GM12878 (cell line): ENCODE results near the gene NHERF2. TPM values are rescaled to one million over a fixed set of nuclear protein-coding genes. Genes with fewer than 3 reads are reported as not detected.

Source experiments
- ATAC-seq: fragments of 200-7000 bp; cut with Tn5 transposase; 3 replicates; pipeline ENCODE4 v1.9.1; 2020; ENCODE audit warnings: mild to moderate bottlenecking, moderate library complexity
- BruUV-seq: library from RNA; stranded (reverse); fragments of 400-500 nt; replicated peaks from 2 replicates; lab custom pipeline; 2021; lab: Mats Ljungman, UMichigan
- CTCF ChIA-PET: fragments of 300-600 bp; sonication (Branson Sonifier 250); formaldehyde crosslinking; extraction: SDS; loops from one replicate; lab custom pipeline; 2021; ENCODE audit warnings: inconsistent platforms; lab: Yijun Ruan, JAX
- POLR2A ChIA-PET: fragments of 350-600 bp; formaldehyde crosslinking; extraction: SDS; loops from one replicate; lab custom pipeline; 2021; ENCODE audit warnings: inconsistent platforms; lab: Charles Lee
- RAD21 ChIA-PET: fragments of 300-600 bp; sonication (Branson Sonifier 250); formaldehyde crosslinking; loops from one replicate; lab custom pipeline; 2023; ENCODE audit warnings: antibody characterized with exemption; ENCODE audit not compliant: unreplicated experiment; lab: Charles Lee
- SMC1A ChIA-PET: fragments of 300-600 bp; sonication (Branson Sonifier 250); formaldehyde crosslinking; loops from one replicate; lab custom pipeline; 2023; ENCODE audit not compliant: unreplicated experiment, uncharacterized antibody; lab: Charles Lee
- DNase-seq: peaks from one replicate; pipeline ENCODE4 v3.0.0-alpha.2; 2011; ENCODE audit warnings: low read depth, low spot score
- FAIRE-seq: peaks from 3 replicates; lab custom pipeline; 2011; peaks lifted over from hg19 to GRCh38; lab: Jason Lieb, UNC
- H2AFZ ChIP-seq: 2 replicates; pipeline ENCODE4 v1.6.0; 2011; ENCODE audit warnings: low read depth, low read length, control low read depth; ENCODE audit not compliant: control insufficient read depth
- H3K27ac ChIP-seq: 2 replicates; pipeline ENCODE4 v1.5.1; 2011; ENCODE audit warnings: control low read depth; ENCODE audit not compliant: control insufficient read depth, insufficient read depth
- H3K27me3 ChIP-seq, 2 experiments: replicated peaks in 1 of 2; 2 replicates each; pipeline versions ENCODE4 v1.6.0 to v1.6.1; 2011; ENCODE audit warnings: low read length in 1 of 2; ENCODE audit not compliant: control insufficient read depth in 2 of 2, insufficient read depth in 2 of 2
- H3K36me3 ChIP-seq, 2 experiments: 2 replicates each; pipeline ENCODE4 v1.5.1; 2011; ENCODE audit warnings: low read length in 1 of 2; ENCODE audit not compliant: control insufficient read depth in 2 of 2, insufficient read depth in 2 of 2
- H3K4me1 ChIP-seq: 2 replicates; pipeline ENCODE4 v1.6.1; 2011; ENCODE audit warnings: mild to moderate bottlenecking, low read length, moderate library complexity, mixed read lengths; ENCODE audit not compliant: control insufficient read depth, insufficient read depth
- H3K4me2 ChIP-seq: 2 replicates; pipeline ENCODE4 v1.6.0; 2011; ENCODE audit warnings: control low read depth; ENCODE audit not compliant: control insufficient read depth, insufficient read depth
- H3K4me3 ChIP-seq: fragments of 200-600 bp; sonication (generic); 2 replicates; pipeline ENCODE4 v1.5.1; 2016
- H3K79me2 ChIP-seq: 2 replicates; pipeline ENCODE4 v1.6.0; 2011; ENCODE audit warnings: low read length; ENCODE audit not compliant: control insufficient read depth, insufficient read depth
- H3K9ac ChIP-seq: 2 replicates; pipeline ENCODE4 v1.8.0; 2011; ENCODE audit warnings: low read length, control low read depth, mixed read lengths; ENCODE audit not compliant: control insufficient read depth, insufficient read depth
- H3K9me3 ChIP-seq: replicated peaks from 3 replicates; pipeline ENCODE4 v1.5.1; 2011; ENCODE audit warnings: mild to moderate bottlenecking, low read length; ENCODE audit not compliant: control insufficient read depth, insufficient read depth
- H4K20me1 ChIP-seq: 2 replicates; pipeline ENCODE4 v1.6.0; 2011; ENCODE audit not compliant: control insufficient read depth, insufficient read depth
- BHLHE40 ChIP-seq, 2 experiments: fragments of 450-650 bp in 1 of 2; IDR thresholded peaks; 2 replicates each; pipeline ENCODE4 v1.6.1; 2011 to 2017; ENCODE audit warnings: low read depth in 2 of 2, borderline replicate concordance in 1 of 2, improper control_type of control experiment in 1 of 2, low read length in 1 of 2, mild to moderate bottlenecking in 1 of 2
- FOXK2 ChIP-seq: fragments of 450-650 bp; IDR thresholded peaks from 2 replicates; pipeline ENCODE4 v1.6.1; 2017; ENCODE audit warnings: mild to moderate bottlenecking, moderate library complexity
- HSF1 ChIP-seq: fragments of 150-350 bp; IDR thresholded peaks from 2 replicates; pipeline ENCODE4 v1.6.1; 2014; ENCODE audit warnings: mild to moderate bottlenecking, low read depth, low read length
- POLR2A ChIP-seq: IDR thresholded peaks from 2 replicates; pipeline ENCODE4 v1.6.1; 2011; ENCODE audit warnings: low read depth, mild to moderate bottlenecking, low read length
- WGBS: methylation state at CpG from one replicate; pipeline ENCODE4 v1.1.6; 2016; ENCODE audit warnings: low lambda C conversion rate; ENCODE audit not compliant: insufficient replicate concordance, insufficient coverage; ENCODE audit errors: missing lambda C conversion rate; 5-methylcytosine and 5-hydroxymethylcytosine counted together
- in situ Hi-C: fragments of 300-500 bp; cut with MboI; formaldehyde crosslinking; loops from 9 replicates; pipeline ENCODE4 v1.14.3; 2018; ENCODE audit warnings: mixed read lengths
- intact Hi-C: fragments of 100-400 bp; cut with micrococcal nuclease; formaldehyde crosslinking; loops from one replicate; pipeline ENCODE4 v1.14.2; 2022; ENCODE audit not compliant: unreplicated experiment
- polyA plus RNA-seq, 11 experiments: library from polyadenylated mRNA; depleted of rRNA in 4 of 11; unstranded in 6 of 11; stranded (reverse) in 5 of 11; fragments of >200 nt; fragmentation: Nextera tagmentation in 4 of 11; fragmentation: Illumina TruSeq in 1 of 11; extraction: Ambion mirVana in 4 of 11; extraction: Trizol in 1 of 11; gene quantifications; 1 replicate in 1 of 11; 2 replicates in 10 of 11; pipeline versions ENCODE4 v1.2.1 to v1.2.3, GENCODE V29; 2011 to 2016; ENCODE audit warnings: inconsistent platforms in 2 of 11, missing spikeins in 2 of 11, low read depth in 1 of 11
- total RNA-seq, 4 experiments: library from RNA; depleted of rRNA in 3 of 4; stranded (reverse); fragments of >200 nt in 3 of 4; fragmentation: Illumina TruSeq in 1 of 4; extraction: Trizol in 1 of 4; gene quantifications; 2 replicates each; pipeline versions ENCODE4 v1.2.1 to v1.2.3, GENCODE V29; 2013 to 2021

Gene NHERF2
- total and polyA plus RNA-seq, 10 of the 15 experiments (the other 5 are each of a cell fraction or from before 2014, with no cell fraction given), result 0.05 to 0.31 (median 0.08) TPM; not detected in 4

- in situ Hi-C loops (no loop called here), intact Hi-C loops (no loop called here)
- Histone ChIP-seq H3K9ac (no peak overlapping the region), H2AFZ (no peak overlapping the region), H3K4me1 (peaks cover 18% of the 10 kb centered on the region), H3K36me3 (peaks cover 0 to 28% of the 10 kb centered on the region in 2 experiments; a peak in 3 of 4 replicates), H3K9me3 (no peaks in the 10 kb centered on the region), H4K20me1 (no peaks in the 10 kb centered on the region), H3K27ac (no peak overlapping the region), H3K4me2 (no peak overlapping the region), H3K4me3 (no peak overlapping the region), H3K79me2 (no peaks in the 10 kb centered on the region; the same call in none of the 2 replicates), H3K27me3 (0 out of 4 replicates have a peak, but pooled peaks cover 0 to 5% of the 10 kb centered on the region in 2 experiments)
- ChIA-PET CTCF (interaction anchor here (1.6 to 1.7 kb wide), 2 partner anchors 24 to 160 kb away, joined by 5 to 6 read pairs; no protein-coding TSS in a partner anchor), RAD21 (interaction anchor here (1.1 to 2.6 kb wide), 3 partner anchors 8 to 161 kb away, joined by 4 to 12 read pairs (median 6); partner anchors contain the start of gene TBL3), SMC1A (interaction anchor here (1.6 kb wide), 1 partner anchor 28 kb away, joined by 5 read pairs; no protein-coding TSS in a partner anchor), POLR2A (interaction anchor here (2.1 to 3.0 kb wide), 3 partner anchors 11 to 24 kb away, joined by 5 to 25 read pairs (median 18); partner anchors contain the start of gene RPS2)
- ATAC-seq (no peak), DNase-seq (no peak), FAIRE-seq (no peak)
- BruUV-seq, result no TSS peak
- whole genome bisulfite sequencing, result 22% methylated on average over 52 of the region's 53 CpGs
- 0 out of 4 replicates have a peak, but pooled peaks of 1 of the 2 experiments have one; percentile 16 for TF ChIP-seq BHLHE40 (IDR thresholded peaks at IDR 0.05; ENCODE audit: borderline replicate concordance in 1 of 2, low read depth in 2 of 2, low read length in 1 of 2)
- TF ChIP-seq POLR2A, result peak; percentile 2; the same call in 1 of the 2 replicates
- TF ChIP-seq HSF1, result no peak
- no peak for TF ChIP-seq FOXK2
These were observed 46.5 kb upstream of the NHERF2 start for GRCh38 chr16:1980030-1980769.
